ENCODE measurements around the gene RPS14.

Gene RPS14

GRCh38 chr5:150398722-150399523, 50.6 kb downstream of the RPS14 start:
- FAIRE-seq, result no peak

DNA sequence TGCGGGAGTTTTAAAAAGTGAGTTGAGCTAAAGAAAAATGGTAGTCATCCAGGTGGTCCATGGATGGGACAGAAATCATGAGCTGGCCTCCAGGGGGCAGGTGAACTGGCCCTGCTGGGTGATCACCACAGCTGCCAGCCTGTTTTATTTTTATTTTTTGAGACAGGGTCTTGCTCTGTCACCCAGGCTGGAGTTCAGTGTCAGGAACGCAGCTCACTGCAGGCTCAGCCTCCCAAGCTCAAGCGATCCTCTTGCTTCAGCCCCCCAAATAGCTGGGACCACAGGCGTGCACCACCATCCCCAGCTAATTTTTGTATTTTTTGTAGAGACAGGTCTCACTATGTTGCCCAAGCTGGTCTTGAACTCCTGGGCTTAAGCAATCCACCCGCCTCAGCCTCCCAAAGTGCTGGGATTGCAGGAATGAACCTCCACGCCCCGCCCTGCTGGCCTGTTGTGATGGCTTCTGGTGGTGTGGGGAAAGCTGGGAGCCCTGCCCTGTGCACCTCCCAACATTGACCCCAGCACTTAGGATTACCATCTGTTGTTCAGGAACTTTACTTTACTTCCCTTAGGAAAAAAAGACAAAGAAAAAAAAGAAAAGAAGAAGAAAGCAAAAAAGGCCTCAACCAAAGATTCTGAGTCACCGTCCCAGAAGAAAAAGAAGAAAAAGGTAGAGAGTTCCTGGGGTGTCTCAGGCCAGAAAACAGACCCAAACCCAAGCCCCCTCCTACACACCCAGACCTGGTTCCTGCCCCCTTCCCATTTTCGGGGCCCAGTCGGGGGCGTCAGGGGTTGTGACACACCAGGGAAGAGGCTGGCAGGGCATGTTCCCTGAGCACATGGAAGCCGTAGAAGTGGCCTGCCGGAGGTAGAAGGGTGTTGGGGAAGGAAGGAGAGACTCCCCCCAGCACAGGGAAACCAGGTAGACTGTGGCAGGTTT, 51.5 kb downstream of the RPS14 start:
- no peak for FAIRE-seq

GRCh38 chr5:150397146-150397781, 52.3 kb downstream of the RPS14 start:
- FAIRE-seq, result no peak

- no peak for FAIRE-seq
These were observed 53.3 kb downstream of the RPS14 start for GRCh38 chr5:150396267-150396666.

DNA sequence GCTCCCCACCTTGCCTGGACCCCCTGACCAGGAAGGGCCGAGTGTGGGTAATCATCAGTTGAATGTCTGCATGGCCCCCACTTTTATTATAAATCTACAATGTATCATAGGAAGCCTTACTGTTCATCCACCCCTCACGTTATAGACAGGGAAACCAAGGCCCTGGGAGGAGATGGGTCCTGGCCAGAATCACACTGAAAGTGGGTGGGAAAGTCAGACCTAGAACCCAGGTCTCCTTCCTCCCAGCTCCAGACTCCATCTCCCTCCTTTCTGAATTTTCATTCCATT, 53.9 kb downstream of the RPS14 start:
- FAIRE-seq, result no peak

DNA sequence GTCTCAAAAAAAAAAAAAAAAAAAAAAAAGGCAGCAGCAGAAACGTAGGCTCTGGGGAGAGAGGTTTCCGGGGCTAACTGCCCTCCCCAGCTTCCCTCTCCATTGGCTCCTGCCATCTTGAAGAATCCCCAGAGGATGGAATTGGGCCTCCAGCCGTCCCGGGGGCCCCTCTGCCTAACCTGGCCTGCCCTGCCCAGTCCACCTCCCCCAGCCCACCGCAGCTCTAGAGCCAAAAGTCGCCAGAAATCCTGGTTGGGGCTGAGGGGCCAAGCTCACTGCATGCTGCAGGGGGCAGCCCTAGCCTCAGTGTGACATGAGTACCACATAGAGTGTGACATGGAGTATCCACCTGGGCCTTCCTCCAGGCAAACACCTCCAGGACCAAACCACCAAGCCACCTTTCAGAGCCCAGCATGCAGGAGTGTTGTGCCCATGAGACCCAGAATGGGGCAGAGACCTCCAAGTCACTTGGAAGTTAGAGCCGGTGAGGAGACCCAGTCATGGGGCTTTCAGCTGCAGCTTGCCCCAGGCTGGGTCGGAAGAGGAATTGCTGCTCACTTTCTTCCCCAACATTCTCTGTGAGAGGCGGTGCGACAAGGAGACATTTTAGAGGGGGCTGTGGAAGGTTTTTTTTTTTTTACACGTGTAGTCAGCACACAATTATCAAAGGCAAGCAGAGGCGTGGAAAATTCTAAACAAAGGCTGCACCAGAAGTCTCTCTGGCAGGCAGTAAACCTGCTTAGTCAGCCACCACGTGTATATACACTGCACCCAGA, 54.4 kb downstream of the RPS14 start:
- no peak for FAIRE-seq

DNA sequence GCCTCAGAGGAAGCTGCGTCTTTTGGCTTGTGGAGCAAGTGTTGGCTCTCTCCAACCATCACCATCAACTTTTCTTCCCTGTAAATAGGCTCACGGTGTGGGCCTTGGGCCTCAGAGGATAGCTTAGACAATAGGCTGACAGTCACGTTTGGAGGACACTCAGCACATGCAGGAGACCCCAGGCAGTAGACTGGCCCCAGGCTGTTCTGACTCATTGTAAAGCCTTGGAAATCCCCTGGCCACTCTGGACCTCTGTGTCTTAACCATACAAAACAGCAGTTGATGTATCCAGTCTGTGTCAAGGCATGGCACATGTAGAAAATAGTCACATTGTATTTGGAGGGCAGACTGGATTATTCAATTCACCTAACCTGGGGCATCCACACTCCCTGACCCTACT, 55.4 kb downstream of the RPS14 start:
- no peak for FAIRE-seq

GRCh38 chr5:150393096-150393645, 56.4 kb downstream of the RPS14 start:
- no peak for FAIRE-seq

GRCh38 chr5:150392680-150393079, 56.9 kb downstream of the RPS14 start:
- FAIRE-seq, result no peak

Data from islet of Langerhans (tissue), 1 donor.